Nucleus accumbens (tissue), 56 donors: Measurements from ENCODE around the gene PCDHGB2.
"Not testable (repeated sequence)": the region's sequence is repeated elsewhere in the genome, so short reads cannot be mapped to it uniquely, and the experiment has no call there.

Source experiments
- DNase-seq, 56 donors: peaks; one replicate each; lab custom pipeline; 2025; lab: John Stamatoyannopoulos, UW

Gene PCDHGB2

DNA sequence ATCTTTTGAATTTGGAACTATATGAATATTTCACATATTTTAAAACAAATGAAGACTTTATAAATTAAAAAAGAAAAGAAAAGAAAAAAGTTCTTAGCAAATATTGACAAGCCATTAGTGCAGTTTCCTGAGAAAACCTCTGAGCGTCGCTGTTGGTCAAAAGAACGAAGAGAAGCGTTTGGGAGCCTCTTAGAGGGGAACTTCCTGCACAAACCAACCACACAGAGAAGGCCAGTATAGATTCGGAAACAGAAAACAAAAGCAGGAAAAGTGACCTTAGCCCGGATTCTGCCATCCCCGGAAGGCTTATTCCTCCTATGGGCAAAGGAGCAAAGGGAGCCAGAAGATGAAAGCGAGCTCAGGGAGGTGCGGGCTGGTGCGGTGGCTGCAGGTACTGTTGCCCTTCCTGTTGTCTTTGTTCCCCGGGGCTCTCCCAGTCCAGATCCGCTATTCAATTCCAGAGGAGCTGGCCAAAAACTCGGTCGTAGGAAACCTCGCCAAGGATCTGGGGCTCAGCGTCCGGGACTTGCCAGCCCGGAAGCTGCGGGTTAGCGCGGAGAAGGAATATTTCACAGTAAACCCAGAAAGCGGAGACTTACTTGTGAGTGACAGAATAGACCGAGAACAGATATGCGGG is at the start of gene PCDHGB2:
Gene PCDHGB2, plus strand, starts transcription at position 205 of the 637 bp plus-strand sequence. Its CDS starts 142 bp downstream, at position 347.
- DNase-seq: peak in 1 of 56 donors; percentile 5

DNA sequence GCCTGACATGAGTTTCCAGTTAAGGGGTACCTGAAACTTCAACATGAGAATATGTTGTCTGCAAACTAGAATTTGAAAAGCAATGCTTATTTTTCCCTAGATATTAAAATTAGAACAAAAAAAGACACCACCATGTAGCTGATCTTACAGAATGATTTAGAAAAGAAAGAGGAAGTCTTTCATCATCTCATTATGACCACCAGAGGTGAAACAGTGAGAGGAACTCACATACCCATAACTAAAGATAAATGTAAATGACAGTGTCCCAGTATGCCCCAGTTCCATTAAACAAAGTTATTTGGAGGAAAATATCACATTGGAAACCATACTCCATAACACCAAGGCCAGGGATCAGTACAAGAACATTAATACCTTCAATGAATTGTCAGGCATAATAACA is 46.1 kb upstream of the PCDHGB2 start:
- no peak for DNase-seq

DNA sequence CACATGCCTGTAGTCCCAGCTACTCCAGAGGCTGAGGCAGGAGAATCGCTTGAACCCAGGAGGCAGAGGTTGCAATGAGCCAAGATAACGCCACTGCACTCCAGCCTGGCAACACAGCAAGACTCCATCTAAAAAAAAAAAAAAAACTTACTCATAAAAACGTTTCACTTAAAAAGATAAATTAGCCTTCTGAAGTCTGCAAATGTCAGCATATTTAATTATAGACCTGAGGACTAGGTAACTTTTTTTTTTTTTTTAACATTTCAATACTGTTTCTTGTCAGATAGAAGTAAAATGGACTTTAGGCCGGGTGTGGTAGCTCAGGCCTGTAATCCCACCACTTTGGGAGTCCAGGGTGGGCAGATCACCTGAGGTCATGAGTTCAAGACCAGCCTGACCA is 42.8 kb upstream of the PCDHGB2 start:
- DNase-seq: not testable (repeated sequence)

DNA sequence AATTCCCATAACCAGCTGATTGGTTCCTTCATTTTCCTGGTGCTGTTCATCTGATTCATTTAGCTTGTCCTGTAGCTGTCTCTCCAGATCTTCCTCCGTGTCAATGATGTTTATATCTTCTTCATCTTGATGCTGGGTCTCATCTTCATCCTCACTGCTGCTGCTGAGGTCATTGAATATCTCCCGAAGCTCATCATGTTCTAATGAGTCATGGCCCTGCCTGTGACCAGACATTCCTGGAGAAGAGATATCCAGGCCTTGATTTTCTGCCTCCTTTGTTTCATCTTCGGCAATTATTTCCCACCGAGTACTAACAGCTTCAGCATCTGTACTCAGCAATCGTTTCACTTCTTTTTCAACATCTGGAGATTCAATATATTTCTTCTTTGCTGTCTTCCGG is 40.6 kb upstream of the PCDHGB2 start:
- no peak for DNase-seq

DNA sequence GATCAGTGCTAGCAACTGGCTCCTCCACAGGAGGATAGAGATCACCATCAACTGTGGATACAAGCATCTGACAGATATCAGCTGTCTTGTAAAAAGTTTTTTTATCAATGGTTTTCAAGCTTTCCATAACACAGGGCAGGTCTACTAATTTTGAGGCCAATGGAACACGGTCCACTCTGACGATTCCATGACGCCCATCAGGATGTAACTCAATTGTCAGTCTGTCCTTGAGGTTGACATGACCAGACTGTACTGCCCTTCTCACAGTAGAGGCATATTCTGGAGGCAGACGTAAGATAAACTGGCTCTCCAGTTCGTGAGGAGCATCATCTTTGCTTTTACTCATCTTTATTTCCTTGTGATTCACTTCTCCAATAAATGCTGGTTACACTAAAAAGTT is 40.1 kb upstream of the PCDHGB2 start:
- DNase-seq: no peak

DNA sequence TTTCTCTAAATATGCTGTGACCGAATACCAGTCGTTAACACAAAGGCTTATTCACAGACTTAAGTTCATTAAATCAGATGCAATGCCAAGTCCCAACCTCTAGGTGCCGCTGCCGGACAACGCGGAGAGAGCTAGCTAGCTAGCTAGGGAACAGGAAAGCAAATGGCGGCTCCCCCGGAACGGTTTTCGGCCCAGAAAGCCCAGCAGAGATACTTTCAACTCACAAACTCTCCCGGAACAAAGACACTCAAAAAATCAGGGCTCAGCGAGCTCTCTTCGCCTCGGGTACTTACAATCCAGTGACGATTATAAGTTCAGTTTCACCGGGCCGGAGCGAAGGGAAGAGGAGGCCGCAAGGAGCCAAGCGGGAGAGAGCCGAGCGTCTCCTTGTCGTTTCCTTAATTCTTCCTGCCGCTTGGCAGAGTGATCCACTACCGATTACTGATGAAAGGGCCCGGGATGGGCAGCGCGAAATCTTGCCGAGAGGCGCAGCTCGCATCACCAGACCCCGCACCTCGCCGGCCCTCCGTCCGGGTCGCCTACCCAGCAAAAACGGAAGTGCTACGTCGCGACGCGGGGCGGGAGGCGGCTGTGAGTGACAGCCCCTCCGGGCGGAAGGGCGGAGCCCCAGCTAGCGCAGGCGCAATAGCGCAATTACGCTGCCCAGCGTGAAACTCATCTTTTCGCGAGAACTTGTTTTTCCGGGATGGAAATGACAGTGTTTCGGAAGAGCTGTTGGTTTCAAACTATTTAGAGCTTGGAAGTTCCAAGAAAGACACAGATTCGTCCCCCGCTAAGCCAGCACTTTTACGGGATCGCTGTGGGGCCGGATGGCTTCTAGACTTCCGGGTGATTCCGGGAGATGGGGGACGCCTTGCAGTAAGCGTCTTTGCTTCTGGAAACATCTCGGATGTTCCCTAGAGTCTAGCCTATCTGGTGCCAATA is 39.3 kb upstream of the PCDHGB2 start, which contains the start of gene TAF7:
Gene TAF7, minus strand, starts transcription at position 560 of the 945 bp plus-strand sequence. CDS start 740 bp downstream, outside the sequence.
- peak in 55 of 56 donors; percentile 39 to 94 (median 84) for DNase-seq

DNA sequence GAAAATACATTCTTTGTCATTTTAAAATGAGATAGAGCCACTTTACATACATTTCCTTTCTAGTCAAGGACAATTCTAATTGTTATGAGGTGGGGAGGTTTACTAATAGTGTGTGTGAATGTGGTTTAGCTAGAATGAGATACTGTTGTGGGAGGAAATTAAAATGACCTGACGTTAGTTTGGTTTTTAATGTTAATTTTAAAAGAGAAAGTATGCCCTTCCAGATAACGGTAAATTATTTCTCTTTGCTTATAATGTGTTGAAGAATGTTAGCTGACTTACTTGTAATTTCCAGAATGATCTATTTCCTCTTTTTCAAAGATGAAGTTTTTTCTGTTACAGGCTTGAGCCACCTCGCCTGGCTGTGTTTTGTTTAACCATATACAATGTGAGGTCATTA is 37.5 kb upstream of the PCDHGB2 start:
- DNase-seq: no peak

DNA sequence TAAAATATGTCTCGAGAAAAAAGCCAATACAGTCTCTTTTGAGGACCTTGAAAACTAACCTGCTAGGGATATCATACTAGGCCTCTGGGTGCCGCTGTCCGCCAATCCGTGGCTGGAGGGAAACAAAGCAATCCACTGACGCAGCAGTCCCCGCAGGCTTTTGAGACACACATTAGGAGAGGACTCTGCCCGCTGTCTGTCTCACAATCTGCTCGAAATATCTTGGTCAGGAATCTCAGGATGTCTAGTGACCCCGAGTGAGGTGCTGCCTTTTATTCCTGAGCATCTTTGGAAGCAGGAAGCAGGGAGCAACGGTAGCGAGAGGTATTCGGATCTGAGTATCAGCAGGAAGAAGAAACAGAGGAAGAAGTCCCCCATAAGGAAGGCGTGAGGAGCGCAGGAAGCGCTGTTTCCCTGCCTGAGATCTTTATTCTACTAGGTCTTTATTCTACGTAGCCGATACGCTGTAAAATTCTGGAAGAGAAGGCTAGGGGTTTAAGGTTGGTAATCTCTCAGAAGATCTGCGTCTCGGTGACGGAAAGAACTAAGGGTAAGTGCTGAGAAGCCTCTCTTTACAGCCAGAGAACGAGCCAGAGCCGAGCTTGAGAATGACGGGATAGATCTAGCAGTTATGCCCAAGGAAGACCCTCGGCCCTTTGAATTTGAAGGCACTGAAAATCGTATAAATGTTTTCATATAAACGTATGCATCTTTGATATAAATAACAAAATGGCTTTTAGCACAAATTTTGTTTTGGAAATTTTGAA is 33.5 kb upstream of the PCDHGB2 start:
- peak in 54 of 56 donors; percentile 10 to 82 (median 48) for DNase-seq

DNA sequence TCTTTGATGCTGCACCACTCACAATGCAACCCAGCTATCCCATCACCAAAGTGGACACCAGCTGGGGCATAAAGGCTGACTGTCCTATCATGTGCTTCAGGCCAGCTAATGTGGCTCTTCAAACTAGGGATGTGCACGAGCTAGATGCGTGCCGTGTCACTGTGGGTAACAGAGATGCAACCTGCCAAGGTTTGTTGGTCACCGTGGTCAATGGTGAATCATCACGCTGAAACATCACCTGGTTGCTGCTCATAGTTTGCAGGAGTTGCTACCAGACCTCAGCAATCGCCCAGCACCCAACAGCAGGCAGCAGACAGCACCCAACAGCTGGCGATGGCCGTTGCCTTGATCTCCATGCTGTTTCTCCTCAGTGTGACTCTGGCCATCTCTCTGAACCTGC is 31.6 kb upstream of the PCDHGB2 start:
- DNase-seq: no peak

DNA sequence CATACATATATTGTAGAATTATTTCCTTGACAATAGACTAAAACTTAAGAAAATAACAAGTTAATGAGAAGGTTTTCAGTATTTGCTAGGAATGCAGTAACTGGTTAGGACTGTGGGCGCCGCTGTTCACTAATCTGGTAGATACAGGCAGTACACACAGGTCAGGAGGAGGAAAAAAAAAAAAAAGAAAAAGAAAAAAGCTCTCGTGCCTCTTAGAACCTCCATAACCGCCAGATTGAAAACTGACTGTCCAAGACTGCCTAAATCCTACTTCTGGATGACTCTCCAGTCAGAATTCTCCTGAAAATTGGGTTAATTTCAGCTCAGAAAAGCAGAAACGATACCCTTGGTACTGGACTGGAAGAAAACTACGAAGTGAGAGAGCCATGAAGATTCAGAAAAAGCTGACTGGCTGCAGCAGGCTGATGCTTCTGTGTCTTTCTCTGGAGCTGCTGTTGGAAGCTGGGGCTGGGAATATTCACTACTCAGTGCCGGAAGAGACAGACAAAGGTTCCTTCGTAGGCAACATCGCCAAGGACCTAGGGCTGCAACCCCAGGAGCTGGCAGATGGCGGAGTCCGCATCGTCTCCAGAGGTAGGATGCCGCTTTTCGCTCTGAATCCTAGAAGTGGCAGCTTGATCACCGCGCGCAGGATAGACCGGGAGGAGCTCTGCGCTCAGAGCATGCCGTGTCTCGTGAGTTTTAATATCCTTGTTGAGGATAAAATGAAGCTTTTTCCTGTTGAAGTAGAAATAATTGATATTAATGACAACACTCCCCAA is 29.3 kb upstream of the PCDHGB2 start, which contains the start of gene PCDHGA1:
Gene PCDHGA1, plus strand, starts transcription at position 216 of the 782 bp plus-strand sequence.
- DNase-seq: peak in 3 of 56 donors; percentile 5 to 38 (median 21)

DNA sequence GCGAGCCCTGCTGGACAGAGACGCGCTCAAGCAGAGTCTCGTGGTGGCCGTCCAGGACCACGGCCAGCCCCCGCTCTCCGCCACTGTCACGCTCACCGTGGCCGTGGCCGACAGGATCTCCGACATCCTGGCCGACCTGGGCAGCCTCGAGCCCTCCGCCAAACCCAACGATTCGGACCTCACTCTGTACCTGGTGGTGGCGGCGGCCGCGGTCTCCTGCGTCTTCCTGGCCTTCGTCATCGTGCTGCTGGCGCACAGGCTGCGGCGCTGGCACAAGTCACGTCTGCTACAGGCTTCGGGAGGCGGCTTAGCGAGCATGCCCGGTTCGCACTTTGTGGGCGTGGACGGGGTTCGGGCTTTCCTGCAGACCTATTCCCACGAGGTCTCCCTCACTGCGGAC is 27.2 kb upstream of the PCDHGB2 start:
- not testable (repeated sequence) for DNase-seq

DNA sequence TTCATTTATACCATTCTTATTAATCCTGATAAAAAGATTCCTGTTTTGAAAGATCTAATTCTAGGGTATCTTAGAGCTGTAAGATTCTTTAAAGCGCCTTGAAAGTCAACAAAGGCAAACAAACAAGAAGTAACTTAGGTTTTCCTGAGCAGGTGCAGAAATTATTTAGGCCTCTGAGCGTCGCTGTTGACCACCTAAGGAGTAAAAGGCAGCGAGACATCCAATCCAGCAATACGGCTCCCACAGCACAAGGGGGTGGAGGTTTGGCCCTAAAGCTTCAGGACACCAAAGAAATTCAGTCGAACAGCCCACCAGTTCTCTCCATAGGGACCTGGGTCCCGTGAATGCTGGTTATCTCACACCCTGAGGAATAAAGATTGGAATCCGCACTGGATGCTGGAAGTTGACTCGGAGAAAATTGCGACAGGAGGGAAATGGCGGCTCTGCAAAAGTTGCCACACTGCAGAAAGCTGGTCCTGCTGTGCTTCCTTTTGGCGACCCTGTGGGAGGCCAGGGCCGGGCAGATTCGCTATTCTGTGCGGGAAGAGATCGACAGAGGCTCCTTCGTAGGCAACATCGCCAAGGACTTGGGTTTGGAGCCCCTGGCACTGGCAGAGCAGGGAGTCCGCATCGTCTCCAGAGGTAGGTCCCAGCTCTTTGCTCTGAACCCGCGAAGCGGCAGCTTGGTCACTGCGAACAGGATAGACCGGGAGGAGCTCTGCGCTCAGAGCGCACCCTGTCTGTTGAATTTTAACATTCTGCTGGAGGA is 21.1 kb upstream of the PCDHGB2 start, which contains the start of gene PCDHGA2:
Gene PCDHGA2, plus strand, starts transcription at position 223 of the 769 bp plus-strand sequence.
- no peak for DNase-seq

DNA sequence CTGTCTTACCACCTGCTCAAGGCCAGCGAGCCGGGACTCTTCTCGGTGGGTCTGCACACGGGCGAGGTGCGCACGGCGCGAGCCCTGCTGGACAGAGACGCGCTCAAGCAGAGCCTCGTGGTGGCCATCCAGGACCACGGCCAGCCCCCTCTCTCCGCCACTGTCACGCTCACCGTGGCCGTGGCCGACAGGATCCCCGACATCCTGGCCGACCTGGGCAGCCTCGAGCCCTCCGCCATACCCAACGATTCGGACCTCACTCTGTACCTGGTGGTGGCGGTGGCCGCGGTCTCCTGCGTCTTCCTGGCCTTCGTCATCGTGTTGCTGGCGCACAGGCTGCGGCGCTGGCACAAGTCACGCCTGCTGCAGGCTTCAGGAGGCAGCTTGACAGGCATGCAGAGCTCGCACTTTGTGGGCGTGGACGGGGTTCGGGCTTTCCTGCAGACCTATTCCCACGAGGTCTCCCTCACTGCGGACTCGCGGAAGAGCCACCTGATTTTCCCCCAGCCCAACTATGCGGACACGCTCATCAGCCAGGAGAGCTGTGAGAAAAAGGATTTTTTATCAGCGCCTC is 18.9 kb upstream of the PCDHGB2 start:
- not testable (repeated sequence) for DNase-seq

DNA sequence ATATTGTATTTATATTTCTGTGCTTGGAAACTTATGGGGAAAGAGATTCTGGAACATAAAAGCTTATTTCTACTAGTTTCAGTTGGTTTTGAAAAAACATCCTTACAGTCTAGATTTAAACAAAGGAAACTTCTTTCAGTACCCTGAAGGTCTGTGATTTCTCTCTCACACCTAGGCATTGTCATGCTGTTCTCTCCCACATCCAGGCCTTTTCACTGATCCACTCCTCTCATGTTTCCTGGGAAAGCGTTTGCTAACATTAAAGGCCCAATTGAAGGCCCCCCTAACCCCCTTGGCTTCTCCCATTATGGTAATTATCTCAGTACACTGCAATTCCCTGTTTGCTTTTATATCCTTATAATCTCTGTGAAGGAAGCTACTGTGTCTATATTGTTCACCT is 17.0 kb upstream of the PCDHGB2 start:
- DNase-seq: no peak

DNA sequence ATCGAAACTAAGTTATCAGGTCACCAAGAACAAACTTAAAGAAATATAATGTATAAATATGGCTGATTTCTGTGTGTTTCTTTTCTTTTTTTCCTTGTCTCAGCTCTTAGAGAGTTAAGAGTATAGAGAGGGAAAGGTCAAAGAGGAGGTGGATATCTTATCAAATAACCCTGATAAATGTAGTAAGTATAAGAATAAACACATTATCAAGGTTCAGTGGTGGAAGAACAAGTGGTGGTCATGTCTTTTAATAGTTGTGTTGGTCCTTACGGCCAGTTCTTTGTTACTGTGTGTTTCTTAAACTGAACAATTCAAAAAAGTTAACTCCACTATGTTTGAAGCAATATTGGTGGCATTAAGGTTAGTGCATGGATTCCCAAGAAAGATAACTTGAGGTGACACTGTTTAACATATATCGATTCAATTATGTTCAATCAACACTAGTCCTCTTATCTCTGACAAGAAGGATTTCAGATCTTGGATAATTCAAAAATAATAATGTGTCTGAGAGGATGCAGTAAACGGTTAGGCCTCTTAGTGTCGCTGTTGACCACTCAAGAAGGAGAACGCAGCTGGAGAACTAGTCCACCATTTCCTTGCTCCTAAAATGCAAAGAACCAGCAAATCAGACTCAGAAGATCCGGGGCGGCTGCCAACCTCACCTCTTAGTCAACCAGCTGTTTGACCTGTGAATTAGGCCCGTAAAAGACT is 16.4 kb upstream of the PCDHGB2 start, which contains the start of gene PCDHGA3:
Gene PCDHGA3, plus strand, starts transcription at position 588 of the 711 bp plus-strand sequence. CDS start 205 bp downstream, outside the sequence.
- no peak for DNase-seq

DNA sequence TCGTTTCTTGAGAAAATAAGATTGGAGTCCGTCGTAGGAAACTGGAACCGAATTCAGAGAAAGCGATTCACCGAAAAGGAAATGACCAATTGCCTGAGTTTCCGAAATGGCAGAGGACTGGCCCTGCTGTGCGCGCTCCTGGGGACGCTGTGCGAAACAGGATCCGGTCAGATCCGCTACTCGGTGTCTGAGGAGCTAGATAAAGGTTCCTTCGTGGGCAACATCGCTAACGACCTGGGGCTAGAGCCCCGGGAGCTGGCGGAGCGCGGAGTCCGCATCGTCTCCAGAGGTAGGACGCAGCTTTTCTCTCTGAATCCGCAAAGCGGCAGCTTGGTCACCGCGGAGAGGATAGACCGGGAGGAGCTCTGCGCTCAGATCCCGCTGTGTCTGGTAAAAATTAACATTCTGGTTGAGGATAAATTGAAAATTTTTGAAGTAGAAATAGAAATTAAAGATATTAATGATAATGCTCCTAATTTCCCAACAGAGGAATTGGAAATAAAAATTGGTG is 15.8 kb upstream of the PCDHGB2 start:
- no peak for DNase-seq

DNA sequence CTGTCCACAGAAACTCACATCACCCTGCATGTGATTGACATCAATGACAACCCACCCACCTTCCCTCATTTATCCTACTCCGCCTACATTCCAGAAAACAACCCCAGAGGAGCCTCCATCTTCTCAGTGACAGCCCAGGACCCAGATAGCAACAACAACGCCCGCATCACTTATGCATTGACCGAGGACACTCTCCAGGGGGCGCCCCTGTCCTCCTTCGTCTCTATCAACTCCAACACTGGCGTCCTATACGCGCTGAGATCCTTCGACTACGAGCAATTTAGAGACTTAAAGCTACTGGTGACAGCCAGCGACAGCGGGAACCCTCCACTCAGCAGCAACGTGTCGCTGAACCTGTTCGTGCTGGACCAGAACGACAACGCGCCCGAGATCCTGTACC is 14.5 kb upstream of the PCDHGB2 start:
- no peak for DNase-seq
